ENCODE measurements around the gene SESN3.
"Not testable (repeated sequence)": the region's sequence is repeated elsewhere in the genome, so short reads cannot be mapped to it uniquely, and the experiment has no call there.

The SESN3 gene

GRCh38 chr11:95150956-95151684 lies 79.9 kb downstream of the SESN3 start:
- peak; percentile 84 for DNase-seq (ENCODE audit: low spot score)

DNA sequence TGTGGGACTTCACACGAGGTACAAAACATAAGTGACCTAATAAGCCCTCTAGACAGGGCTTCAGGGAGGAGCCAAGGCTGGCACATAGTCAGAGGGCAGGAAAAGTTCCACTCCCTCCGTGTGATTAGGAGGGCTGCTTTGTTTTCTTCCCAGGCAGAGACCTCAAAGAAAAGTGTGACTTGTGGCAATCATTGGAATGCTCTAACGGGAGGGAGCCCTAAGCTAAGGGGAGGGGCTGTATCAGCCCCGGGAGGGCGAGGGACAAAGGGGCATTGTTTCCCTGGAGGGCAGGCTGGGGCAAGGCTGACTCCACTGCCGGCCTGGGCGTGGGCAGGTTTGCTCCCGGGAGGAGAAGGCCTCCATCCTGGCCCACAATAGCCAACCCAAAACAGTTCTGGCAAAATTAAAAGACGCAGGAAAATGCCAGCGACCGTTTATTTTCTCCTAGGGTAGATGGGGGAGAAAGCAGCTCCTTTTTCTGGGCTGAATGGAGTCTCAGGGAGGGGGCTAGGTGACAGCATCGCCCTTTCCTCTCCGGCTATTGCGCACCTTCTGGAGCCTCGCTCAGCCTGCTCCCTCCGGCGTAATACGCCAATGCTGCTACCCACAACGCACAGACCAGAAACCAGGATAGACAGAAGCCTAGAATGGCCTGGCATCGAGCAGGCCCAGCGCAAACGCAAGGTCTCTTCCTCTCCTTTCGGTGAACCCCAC lies 81.2 kb downstream of the SESN3 start:
- DNase-seq (ENCODE audit: low spot score), result peak; percentile 78

DNA sequence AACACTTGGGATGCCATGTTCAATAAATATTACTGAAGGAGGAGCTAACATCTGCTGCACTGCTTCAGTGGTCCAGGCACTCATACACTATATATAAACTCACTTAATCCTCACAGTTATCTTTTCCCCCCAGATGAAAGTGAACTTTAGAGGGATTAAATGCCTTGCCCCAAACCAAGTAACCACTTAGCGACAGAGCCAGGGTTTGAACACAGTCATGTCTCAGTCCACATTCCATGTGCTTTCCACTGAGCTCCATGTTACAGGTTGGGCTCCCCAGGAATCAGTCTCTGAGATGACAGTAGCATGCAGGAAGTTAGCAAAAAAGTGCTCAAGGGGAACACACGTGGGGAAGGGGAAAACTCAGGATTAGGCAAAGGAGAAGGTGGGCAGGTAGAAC lies 82.1 kb downstream of the SESN3 start:
- DNase-seq (ENCODE audit: low spot score), result no peak

GRCh38 chr11:95148406-95148805 lies 82.6 kb downstream of the SESN3 start:
- DNase-seq (ENCODE audit: low spot score), result no peak

- peak; percentile 51 for DNase-seq (ENCODE audit: low spot score)
Observed at GRCh38 chr11:95147364-95147905, 83.6 kb downstream of the SESN3 start.

DNA sequence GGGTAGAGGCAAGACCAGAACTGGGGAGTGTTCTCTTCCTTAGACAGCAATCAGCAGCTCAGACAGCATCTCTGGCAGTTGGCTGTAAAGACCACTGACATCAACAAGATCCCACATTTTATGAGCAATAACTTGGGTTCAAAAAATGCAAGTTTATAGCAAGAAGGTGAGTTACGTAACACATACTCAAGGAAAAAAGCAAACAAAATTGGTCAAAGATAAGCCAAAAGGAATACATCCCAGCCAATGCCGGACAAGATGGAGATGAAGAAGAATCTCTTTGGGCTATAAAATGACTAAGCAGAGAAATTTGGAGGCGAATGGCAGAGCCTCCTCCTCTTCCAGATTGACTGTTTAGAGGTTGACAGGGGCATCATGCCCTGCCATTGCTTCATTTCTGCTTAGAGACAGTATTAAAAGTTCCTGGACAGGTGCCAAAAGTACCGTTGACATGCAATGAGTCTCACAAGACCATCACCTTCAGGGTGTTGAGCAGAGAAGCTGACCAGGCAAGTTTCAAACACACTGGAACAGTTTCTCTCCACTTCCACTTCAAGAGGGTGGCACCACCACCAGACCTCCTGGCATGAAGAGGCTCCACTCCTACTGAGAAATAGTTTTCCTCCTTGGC lies 85.5 kb downstream of the SESN3 start:
- DNase-seq (ENCODE audit: low spot score), result no peak

DNA sequence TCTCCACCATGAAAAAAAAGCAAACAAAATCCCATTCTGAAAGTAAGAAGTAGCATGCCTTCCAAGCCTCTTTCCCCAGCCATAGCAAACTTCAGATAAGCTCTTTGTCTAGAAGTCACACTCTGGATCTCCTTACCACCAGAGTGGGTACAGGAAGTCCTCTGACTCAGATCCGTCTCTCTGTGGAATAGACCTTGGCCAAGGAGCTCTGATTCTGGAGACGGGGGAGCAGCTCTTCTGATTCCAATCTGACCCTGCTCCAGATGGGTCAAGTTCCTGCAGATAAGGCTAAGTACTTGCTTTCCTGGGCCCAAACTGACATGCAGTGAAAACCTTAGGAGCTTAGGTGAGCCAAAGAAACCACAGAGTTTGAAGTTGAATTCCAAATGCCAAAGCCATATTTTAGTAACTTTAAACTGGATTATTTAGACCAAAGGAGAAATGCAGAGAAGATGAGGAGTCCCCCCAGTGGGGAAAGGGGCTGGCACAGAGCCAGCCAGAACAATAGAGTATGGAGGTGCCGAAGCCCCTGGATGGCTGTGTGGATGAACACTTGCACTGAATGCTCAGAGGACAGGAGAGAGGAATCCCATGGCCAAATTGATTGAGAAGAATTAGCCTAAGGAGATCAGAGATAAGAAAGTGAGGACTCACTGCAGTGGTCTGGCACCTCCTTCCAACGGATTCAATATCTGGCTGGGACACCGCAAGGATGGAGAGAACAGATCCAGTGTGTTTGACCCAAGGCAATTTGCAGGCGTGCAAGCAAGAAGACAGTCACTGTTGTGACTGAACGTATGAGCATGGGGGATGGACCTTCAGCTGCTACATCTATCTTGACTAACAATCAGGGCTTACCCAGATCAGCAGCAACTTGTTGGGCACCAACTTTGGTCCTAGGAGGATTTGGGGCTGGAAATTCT lies 86.4 kb downstream of the SESN3 start:
- DNase-seq (ENCODE audit: low spot score), result no peak

- DNase-seq (ENCODE audit: low spot score), result no peak
Observed at GRCh38 chr11:95143106-95143681, 87.8 kb downstream of the SESN3 start.

GRCh38 chr11:95142431-95142830 lies 88.6 kb downstream of the SESN3 start:
- no peak for DNase-seq (ENCODE audit: low spot score)

DNA sequence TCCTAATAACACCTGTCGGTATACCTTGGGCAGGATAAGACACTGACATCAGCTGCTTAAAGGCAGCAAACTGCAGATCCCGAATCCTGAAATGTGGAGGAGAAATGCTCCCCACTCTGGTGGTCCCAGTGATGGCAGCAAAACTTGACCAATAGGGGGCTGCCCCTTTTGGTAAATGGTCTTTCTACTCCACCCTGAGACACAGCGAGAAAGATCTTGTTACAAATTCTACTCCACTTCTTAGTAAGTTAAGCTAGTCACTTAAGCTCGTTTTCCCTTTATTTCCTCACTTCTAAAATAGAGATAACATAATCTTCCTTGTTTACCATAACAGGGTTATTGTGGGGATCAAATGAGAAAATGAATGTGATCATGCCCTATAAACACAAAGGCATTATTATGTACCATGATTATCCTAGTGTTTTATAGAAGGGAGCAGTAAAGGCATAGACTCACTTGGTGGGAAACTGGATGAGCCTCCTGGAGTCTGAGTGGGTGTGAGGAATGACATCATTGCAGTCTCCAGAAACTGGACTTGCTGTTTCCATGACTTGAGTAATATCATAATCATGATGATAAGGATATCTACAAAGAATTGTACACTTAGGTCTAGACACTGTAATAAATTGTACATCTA lies 90.5 kb downstream of the SESN3 start:
- DNase-seq (ENCODE audit: low spot score), result no peak

GRCh38 chr11:95138448-95138847 lies 92.6 kb downstream of the SESN3 start:
- no peak for DNase-seq (ENCODE audit: low spot score)

- DNase-seq (ENCODE audit: low spot score), result no peak
Observed at GRCh38 chr11:95137299-95137698, 93.7 kb downstream of the SESN3 start.

DNA sequence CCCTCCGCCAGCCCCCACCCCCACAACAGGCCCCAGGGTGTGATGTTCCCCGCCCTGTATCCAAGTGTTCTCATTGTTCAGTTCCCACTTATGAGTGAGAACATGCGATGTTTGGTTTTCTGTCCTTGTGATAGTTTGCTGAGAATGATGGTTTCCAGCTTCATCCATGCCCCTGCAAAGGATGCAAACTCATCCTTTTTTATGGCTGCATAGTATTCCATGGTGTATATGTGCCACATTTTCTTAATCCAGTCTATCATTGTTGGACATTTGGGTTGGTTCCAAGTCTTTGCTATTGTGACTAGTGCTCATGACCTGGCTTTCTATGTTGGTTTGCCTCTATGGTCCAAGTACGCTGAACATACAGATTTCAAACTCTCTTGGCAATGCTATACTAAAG lies 94.3 kb downstream of the SESN3 start:
- DNase-seq (ENCODE audit: low spot score), result not testable (repeated sequence)

DNA sequence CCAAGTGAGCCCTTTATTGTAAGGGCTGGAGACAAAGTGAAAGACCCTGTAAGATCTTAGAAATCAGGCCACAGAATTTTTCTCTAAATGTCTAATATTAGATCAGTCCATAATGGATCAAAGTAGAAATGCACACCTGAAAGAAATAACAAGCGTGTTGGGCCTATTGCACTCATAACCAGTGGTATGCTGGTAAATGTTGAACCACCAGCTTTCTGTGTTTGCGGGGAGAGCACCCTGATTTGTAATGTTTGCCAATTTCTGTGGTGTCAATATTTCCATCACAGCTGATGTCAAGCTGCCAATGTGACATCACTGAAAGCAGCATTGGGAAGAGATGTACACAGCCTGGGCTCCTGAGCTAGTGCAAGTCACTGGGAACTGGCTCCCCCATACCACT lies 95.1 kb downstream of the SESN3 start:
- no peak for DNase-seq (ENCODE audit: low spot score)

DNA sequence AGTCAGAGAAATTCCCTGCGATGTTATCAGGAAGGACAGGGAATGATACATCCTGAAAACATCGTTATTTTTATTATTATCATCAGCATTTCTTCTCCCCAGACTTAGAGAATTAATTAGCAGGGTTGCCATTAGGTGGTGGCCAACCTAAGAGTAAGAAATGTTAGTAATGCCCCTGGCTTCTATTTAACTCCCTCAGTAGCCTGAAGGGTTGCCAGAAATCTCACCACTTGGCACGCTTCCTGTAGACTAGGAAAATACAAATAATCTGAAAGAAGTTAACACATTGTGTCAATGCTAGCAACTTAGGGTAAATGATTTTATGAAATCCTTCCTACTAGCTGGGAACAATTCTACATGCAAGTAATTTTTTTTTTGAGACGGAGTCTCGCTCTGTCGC lies 95.8 kb downstream of the SESN3 start:
- no peak for DNase-seq (ENCODE audit: low spot score)

- no peak for DNase-seq (ENCODE audit: low spot score)
Observed at GRCh38 chr11:95134491-95134890, 96.5 kb downstream of the SESN3 start.

- no peak for DNase-seq (ENCODE audit: low spot score)
Observed at GRCh38 chr11:95132956-95133355, 98.0 kb downstream of the SESN3 start.

GRCh38 chr11:95128602-95129001 lies 102.4 kb downstream of the SESN3 start:
- no peak for DNase-seq (ENCODE audit: low spot score)

DNA sequence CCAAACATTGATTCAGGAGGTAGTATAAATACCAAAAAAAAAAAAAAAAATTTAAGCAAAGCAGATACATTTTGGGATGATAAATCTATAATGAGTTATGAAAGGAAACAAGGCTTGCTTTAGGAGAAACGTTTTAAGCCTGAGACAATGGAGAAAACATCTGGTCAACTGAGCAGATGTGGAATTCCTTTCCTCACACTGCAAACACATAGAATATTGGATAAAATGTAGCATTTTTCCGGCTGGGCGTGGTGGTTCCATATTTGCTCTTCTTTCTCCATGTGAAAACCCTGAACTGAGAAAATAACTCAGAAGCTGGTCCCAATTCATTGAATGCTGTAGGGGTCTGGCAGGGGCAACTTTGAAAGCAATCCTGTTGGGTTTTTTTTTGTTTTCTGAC lies 107.4 kb downstream of the SESN3 start:
- DNase-seq (ENCODE audit: low spot score), result no peak

GRCh38 chr11:95121698-95122097 lies 109.3 kb downstream of the SESN3 start:
- no peak for DNase-seq (ENCODE audit: low spot score)

All from LoVo (cell line).